ENCODE data around the gene SCP2.

SCP2 gene

GRCh38 chr1:53074313-53075154 is 147.5 kb downstream of the SCP2 start:
- Histone ChIP-seq H3K4me3 (ENCODE audit: insufficient read depth in 1 of 2, low read depth in 1 of 2, low read length in 2 of 2) (no peak overlapping the region), H3K27ac (ENCODE audit: low read length, poor library complexity, severe bottlenecking) (no peak overlapping the region), H3K4me1 (ENCODE audit: control insufficient read depth, insufficient read depth, low read depth, low read length) (no peaks in the 10 kb centered on the region), H2AFZ (ENCODE audit: low read depth, low read length) (no peak overlapping the region), H2BK15ac (ENCODE audit: low read depth, poor library complexity, severe bottlenecking) (no peak overlapping the region), H2BK120ac (ENCODE audit: low read depth, low read length) (no peak overlapping the region), H2BK12ac (ENCODE audit: low read length in 2 of 2) (no peak overlapping the region), H3K23ac (ENCODE audit: low read length in 2 of 2) (no peak overlapping the region), H3K14ac (ENCODE audit: low read length in 2 of 2) (no peak overlapping the region), H3K9ac (ENCODE audit: low read length) (no peak overlapping the region), H3K36me3 (ENCODE audit: control insufficient read depth in 1 of 2, insufficient read depth in 2 of 2, low read depth in 1 of 2, low read length in 2 of 2) (peaks cover 0 to 71% of the 10 kb centered on the region in 2 experiments), H3K9me3 (ENCODE audit: control insufficient read depth, low read length) (no peaks in the 10 kb centered on the region), H2BK5ac (ENCODE audit: low read depth, low read length, poor library complexity, severe bottlenecking) (no peak overlapping the region), H3K27me3 (ENCODE audit: control insufficient read depth in 1 of 2, insufficient read depth in 1 of 2, low read length in 2 of 2) (no peaks in the 10 kb centered on the region), H3K4me2 (ENCODE audit: low read length, poor library complexity, severe bottlenecking) (no peak overlapping the region), H4K91ac (ENCODE audit: low read length) (no peak overlapping the region), H4K8ac (ENCODE audit: low read length) (no peak overlapping the region), H3K18ac (ENCODE audit: low read depth in 1 of 2, low read length in 2 of 2) (no peak overlapping the region), H3K4ac (ENCODE audit: low read depth in 1 of 2, low read length in 2 of 2) (no peak overlapping the region), H3K79me1 (replicated peaks; ENCODE audit: low read length, poor library complexity, severe bottlenecking) (no peaks in the 10 kb centered on the region), H2AK5ac (ENCODE audit: low read length, severe bottlenecking) (no peak overlapping the region)
- 91% methylated on average over 7 of the region's 8 CpGs for WGBS
- DNase-seq, result no peak

- Histone ChIP-seq H3K23ac (ENCODE audit: low read length in 2 of 2) (peak overlapping the region in 1 of 2 experiments; percentile 9), H3K27ac (ENCODE audit: low read length, poor library complexity, severe bottlenecking) (no peak overlapping the region), H4K8ac (ENCODE audit: low read length) (no peak overlapping the region), H3K4ac (ENCODE audit: low read depth in 1 of 2, low read length in 2 of 2) (no peak overlapping the region), H3K14ac (ENCODE audit: low read length in 2 of 2) (no peak overlapping the region), H3K27me3 (ENCODE audit: control insufficient read depth in 1 of 2, insufficient read depth in 1 of 2, low read length in 2 of 2) (no peaks in the 10 kb centered on the region), H3K4me1 (ENCODE audit: control insufficient read depth, insufficient read depth, low read depth, low read length) (no peaks in the 10 kb centered on the region), H3K4me3 (ENCODE audit: insufficient read depth in 1 of 2, low read depth in 1 of 2, low read length in 2 of 2) (no peak overlapping the region), H2BK120ac (ENCODE audit: low read depth, low read length) (no peak overlapping the region), H2BK5ac (ENCODE audit: low read depth, low read length, poor library complexity, severe bottlenecking) (no peak overlapping the region), H3K36me3 (ENCODE audit: control insufficient read depth in 1 of 2, insufficient read depth in 2 of 2, low read depth in 1 of 2, low read length in 2 of 2) (peaks cover 0 to 71% of the 10 kb centered on the region in 2 experiments), H3K9ac (ENCODE audit: low read length) (no peak overlapping the region), H3K18ac (ENCODE audit: low read depth in 1 of 2, low read length in 2 of 2) (no peak overlapping the region), H3K79me1 (replicated peaks; ENCODE audit: low read length, poor library complexity, severe bottlenecking) (no peaks in the 10 kb centered on the region), H2AFZ (ENCODE audit: low read depth, low read length) (no peak overlapping the region), H2BK15ac (ENCODE audit: low read depth, poor library complexity, severe bottlenecking) (no peak overlapping the region), H2BK12ac (ENCODE audit: low read length in 2 of 2) (no peak overlapping the region), H3K9me3 (ENCODE audit: control insufficient read depth, low read length) (no peaks in the 10 kb centered on the region), H4K91ac (ENCODE audit: low read length) (no peak overlapping the region), H3K4me2 (ENCODE audit: low read length, poor library complexity, severe bottlenecking) (no peak overlapping the region), H2AK5ac (ENCODE audit: low read length, severe bottlenecking) (no peak overlapping the region)
- no peak for DNase-seq
- WGBS, result 98% methylated on average over 4 of the region's 4 CpGs
Measured at GRCh38 chr1:53075206-53075605, 148.1 kb downstream of the SCP2 start.

- Histone ChIP-seq H2BK12ac (ENCODE audit: low read length in 2 of 2) (no peak overlapping the region), H3K4ac (ENCODE audit: low read depth in 1 of 2, low read length in 2 of 2) (no peak overlapping the region), H3K9me3 (ENCODE audit: control insufficient read depth, low read length) (no peaks in the 10 kb centered on the region), H3K4me3 (ENCODE audit: insufficient read depth in 1 of 2, low read depth in 1 of 2, low read length in 2 of 2) (no peak overlapping the region), H3K36me3 (ENCODE audit: control insufficient read depth in 1 of 2, insufficient read depth in 2 of 2, low read depth in 1 of 2, low read length in 2 of 2) (peaks cover 0 to 71% of the 10 kb centered on the region in 2 experiments), H3K27ac (ENCODE audit: low read length, poor library complexity, severe bottlenecking) (no peak overlapping the region), H2BK15ac (ENCODE audit: low read depth, poor library complexity, severe bottlenecking) (no peak overlapping the region), H3K27me3 (ENCODE audit: control insufficient read depth in 1 of 2, insufficient read depth in 1 of 2, low read length in 2 of 2) (no peaks in the 10 kb centered on the region), H3K4me2 (ENCODE audit: low read length, poor library complexity, severe bottlenecking) (no peak overlapping the region), H3K18ac (ENCODE audit: low read depth in 1 of 2, low read length in 2 of 2) (peak overlapping the region in 1 of 2 experiments; percentile 14), H2AFZ (ENCODE audit: low read depth, low read length) (no peak overlapping the region), H2AK5ac (ENCODE audit: low read length, severe bottlenecking) (no peak overlapping the region), H3K23ac (ENCODE audit: low read length in 2 of 2) (no peak overlapping the region), H4K91ac (ENCODE audit: low read length) (no peak overlapping the region), H3K79me1 (replicated peaks; ENCODE audit: low read length, poor library complexity, severe bottlenecking) (no peaks in the 10 kb centered on the region), H2BK5ac (ENCODE audit: low read depth, low read length, poor library complexity, severe bottlenecking) (no peak overlapping the region), H4K8ac (ENCODE audit: low read length) (no peak overlapping the region), H3K14ac (ENCODE audit: low read length in 2 of 2) (no peak overlapping the region), H2BK120ac (ENCODE audit: low read depth, low read length) (no peak overlapping the region), H3K9ac (ENCODE audit: low read length) (no peak overlapping the region), H3K4me1 (ENCODE audit: control insufficient read depth, insufficient read depth, low read depth, low read length) (no peaks in the 10 kb centered on the region)
- WGBS, result 87% methylated on average over 8 of the region's 8 CpGs
- DNase-seq, result no peak
Measured at GRCh38 chr1:53075761-53076163, 148.7 kb downstream of the SCP2 start.

- H3K14ac ChIP-seq (ENCODE audit: low read length in 2 of 2), result no peak overlapping the region
- H2BK15ac ChIP-seq (ENCODE audit: low read depth, poor library complexity, severe bottlenecking), result no peak overlapping the region
- DNase-seq, result no peak
- H3K4me2 ChIP-seq (ENCODE audit: low read length, poor library complexity, severe bottlenecking), result no peak overlapping the region
- H2AK5ac ChIP-seq (ENCODE audit: low read length, severe bottlenecking), result no peak overlapping the region
- H3K9ac ChIP-seq (ENCODE audit: low read length), result no peak overlapping the region
- no peak overlapping the region for H3K4me3 ChIP-seq (ENCODE audit: insufficient read depth in 1 of 2, low read depth in 1 of 2, low read length in 2 of 2)
- H4K91ac ChIP-seq (ENCODE audit: low read length), result no peak overlapping the region
- peaks cover 0 to 71% of the 10 kb centered on the region in 2 experiments for H3K36me3 ChIP-seq (ENCODE audit: control insufficient read depth in 1 of 2, insufficient read depth in 2 of 2, low read depth in 1 of 2, low read length in 2 of 2)
- no peak overlapping the region for H3K4ac ChIP-seq (ENCODE audit: low read depth in 1 of 2, low read length in 2 of 2)
- H3K18ac ChIP-seq (ENCODE audit: low read depth in 1 of 2, low read length in 2 of 2), result no peak overlapping the region
- no peak overlapping the region for H2AFZ ChIP-seq (ENCODE audit: low read depth, low read length)
- WGBS, result 98% methylated on average over 9 of the region's 9 CpGs
- H3K27me3 ChIP-seq (ENCODE audit: control insufficient read depth in 1 of 2, insufficient read depth in 1 of 2, low read length in 2 of 2), result no peaks in the 10 kb centered on the region
- H2BK120ac ChIP-seq (ENCODE audit: low read depth, low read length), result no peak overlapping the region
- H3K23ac ChIP-seq (ENCODE audit: low read length in 2 of 2), result no peak overlapping the region
- no peak overlapping the region for H3K27ac ChIP-seq (ENCODE audit: low read length, poor library complexity, severe bottlenecking)
- H3K79me1 ChIP-seq (replicated peaks; ENCODE audit: low read length, poor library complexity, severe bottlenecking), result no peaks in the 10 kb centered on the region
- no peak overlapping the region for H2BK5ac ChIP-seq (ENCODE audit: low read depth, low read length, poor library complexity, severe bottlenecking)
- H2BK12ac ChIP-seq (ENCODE audit: low read length in 2 of 2), result no peak overlapping the region
- no peaks in the 10 kb centered on the region for H3K9me3 ChIP-seq (ENCODE audit: control insufficient read depth, low read length)
- no peaks in the 10 kb centered on the region for H3K4me1 ChIP-seq (ENCODE audit: control insufficient read depth, insufficient read depth, low read depth, low read length)
- H4K8ac ChIP-seq (ENCODE audit: low read length), result no peak overlapping the region
Measured at GRCh38 chr1:53076165-53076564, 149.1 kb downstream of the SCP2 start.

Data from mesenchymal stem cell (in vitro differentiated cells and primary cell).